Inflammatory macrophage treated with lipopolysaccharide for 1 hour (primary cell): ENCODE data around the gene DAPK2.

Experiments used
- DNase-seq, 2 donors: peaks; one replicate each; pipeline ENCODE4 v3.0.0-alpha.2; 2020 to 2022

Gene DAPK2

GRCh38 chr15:63857461-63857856, 188.8 kb downstream of the DAPK2 start:
- no peak for DNase-seq
